Sigmoid colon (tissue), 4 donors: ENCODE results near the gene IGSF21.

Source experiments
- EP300 ChIP-seq, 4 donors: sonication (generic); formaldehyde crosslinking; IDR thresholded peaks; one replicate each; pipeline ENCODE4 v1.6.1; 2017; ENCODE audit warnings: antibody characterized with exemption in 4 of 4
- POLR2A ChIP-seq, 2 donors: fragments of 450-650 bp; IDR thresholded peaks; one replicate each; pipeline ENCODE4 v1.6.1; 2016; ENCODE audit warnings: antibody characterized with exemption in 2 of 2, mild to moderate bottlenecking in 2 of 2, moderate library complexity in 2 of 2
- POLR2AphosphoS5 ChIP-seq, 4 donors: sonication (generic); formaldehyde crosslinking; IDR thresholded peaks; one replicate each; pipeline ENCODE4 v1.6.1; 2017; ENCODE audit warnings: antibody characterized with exemption in 4 of 4
- TF ChIP-seq, protein P1 (sequence below), 4 experiments: fragments of 450-650 bp in 3 of 4; fragments of 200-600 bp in 1 of 4; IDR thresholded peaks; one replicate each; pipeline ENCODE4 v1.5.1; 2016 to 2019; ENCODE audit warnings: antibody characterized with exemption in 4 of 4, mild to moderate bottlenecking in 3 of 4, moderate library complexity in 2 of 4

DNA sequence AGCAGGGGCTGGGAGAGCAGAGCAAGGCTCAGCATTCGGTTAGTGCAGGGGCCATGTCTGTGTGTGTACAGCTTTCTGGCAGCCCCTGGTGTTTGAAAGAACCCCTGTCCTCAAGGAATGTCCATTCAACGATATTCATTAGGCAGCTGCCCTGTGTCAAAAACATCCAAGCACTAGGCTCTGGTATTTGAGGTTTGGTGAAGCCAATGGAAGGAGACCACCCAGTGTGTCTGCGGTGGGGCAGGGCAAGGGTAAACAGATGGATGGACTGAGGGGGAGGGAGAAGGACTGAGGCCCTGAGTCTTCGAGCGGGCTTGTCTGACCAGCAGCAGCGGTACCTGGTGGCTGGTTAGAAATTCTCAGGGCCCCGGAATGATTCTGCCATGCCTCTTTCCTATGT is 217.5 kb downstream of the IGSF21 start:
- TF ChIP-seq POLR2A (IDR thresholded peaks at IDR 0.05) (no peak), EP300 (IDR thresholded peaks at IDR 0.05) (no peak), POLR2AphosphoS5 (IDR thresholded peaks at IDR 0.05) (no peak)
- TF ChIP-seq, protein P1, sequence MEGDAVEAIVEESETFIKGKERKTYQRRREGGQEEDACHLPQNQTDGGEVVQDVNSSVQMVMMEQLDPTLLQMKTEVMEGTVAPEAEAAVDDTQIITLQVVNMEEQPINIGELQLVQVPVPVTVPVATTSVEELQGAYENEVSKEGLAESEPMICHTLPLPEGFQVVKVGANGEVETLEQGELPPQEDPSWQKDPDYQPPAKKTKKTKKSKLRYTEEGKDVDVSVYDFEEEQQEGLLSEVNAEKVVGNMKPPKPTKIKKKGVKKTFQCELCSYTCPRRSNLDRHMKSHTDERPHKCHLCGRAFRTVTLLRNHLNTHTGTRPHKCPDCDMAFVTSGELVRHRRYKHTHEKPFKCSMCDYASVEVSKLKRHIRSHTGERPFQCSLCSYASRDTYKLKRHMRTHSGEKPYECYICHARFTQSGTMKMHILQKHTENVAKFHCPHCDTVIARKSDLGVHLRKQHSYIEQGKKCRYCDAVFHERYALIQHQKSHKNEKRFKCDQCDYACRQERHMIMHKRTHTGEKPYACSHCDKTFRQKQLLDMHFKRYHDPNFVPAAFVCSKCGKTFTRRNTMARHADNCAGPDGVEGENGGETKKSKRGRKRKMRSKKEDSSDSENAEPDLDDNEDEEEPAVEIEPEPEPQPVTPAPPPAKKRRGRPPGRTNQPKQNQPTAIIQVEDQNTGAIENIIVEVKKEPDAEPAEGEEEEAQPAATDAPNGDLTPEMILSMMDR (IDR thresholded peaks at IDR 0.05): no peak
